HepG2 (cell line): ENCODE measurements around the gene ETFA. TPM values are rescaled to one million over a fixed set of nuclear protein-coding genes. Genes with fewer than 3 reads are reported as not detected.

Experiments
- ATAC-seq: fragments of 200-7000 bp; cut with Tn5 transposase; 3 replicates; pipeline ENCODE4 v1.9.1; 2020; ENCODE audit warnings: mild to moderate bottlenecking, moderate library complexity
- BruUV-seq: library from RNA; stranded (reverse); fragments of 400-500 nt; replicated peaks from 2 replicates; lab custom pipeline; 2021; lab: Mats Ljungman, UMichigan
- CTCF ChIA-PET: fragments of 300-600 bp; formaldehyde crosslinking; extraction: SDS; loops from one replicate; lab custom pipeline; 2021; ENCODE audit warnings: low total read pairs, inconsistent platforms, low intra/inter-chr PET ratio; lab: Yijun Ruan, JAX
- POLR2A ChIA-PET: fragments of 350-600 bp; sonication (Branson Sonifier 250); formaldehyde crosslinking; loops from one replicate; lab custom pipeline; 2020; ENCODE audit warnings: antibody characterized with exemption, inconsistent platforms; lab: Yijun Ruan, JAX
- DNase-seq: peaks from one replicate; pipeline ENCODE4 v3.0.0-alpha.2; 2015; ENCODE audit warnings: low spot score
- FAIRE-seq: peaks from 3 replicates; lab custom pipeline; 2011; peaks lifted over from hg19 to GRCh38; lab: Jason Lieb, UNC
- H2AFZ ChIP-seq: one replicate; pipeline ENCODE4 v1.6.1; 2011; ENCODE audit warnings: low read length, inconsistent platforms
- H3K27ac ChIP-seq: fragments of 300-600 bp; 3 replicates; pipeline ENCODE4 v1.8.0; 2011; ENCODE audit warnings: mixed run types, mild to moderate bottlenecking, mixed read lengths, low read length, inconsistent platforms; ENCODE audit not compliant: insufficient read depth; ENCODE audit errors: extremely low read length
- H3K27me3 ChIP-seq, 2 experiments: fragments of 200-600 bp in 1 of 2; 2 replicates in 1 of 2; 3 replicates in 1 of 2; pipeline versions ENCODE4 v1.6.0 to v1.8.0; 2011; ENCODE audit warnings: low read length in 2 of 2, mild to moderate bottlenecking in 2 of 2, moderate library complexity in 2 of 2, inconsistent platforms in 1 of 2; ENCODE audit not compliant: insufficient read depth in 2 of 2, control insufficient read depth in 1 of 2
- H3K36me3 ChIP-seq, 2 experiments: fragments of 200-600 bp in 1 of 2; replicated peaks in 1 of 2; 2 replicates in 1 of 2; 3 replicates in 1 of 2; pipeline versions ENCODE4 v1.5.1 to v1.8.0; 2011; ENCODE audit warnings: low read length in 2 of 2, inconsistent platforms in 1 of 2; ENCODE audit not compliant: insufficient read depth in 2 of 2, control insufficient read depth in 1 of 2
- H3K4me1 ChIP-seq: 2 replicates; pipeline ENCODE4 v1.5.1; 2012; ENCODE audit warnings: low read length, inconsistent platforms; ENCODE audit not compliant: insufficient read depth
- H3K4me2 ChIP-seq: 2 replicates; pipeline ENCODE4 v1.6.0; 2011; ENCODE audit warnings: low read depth, low read length, inconsistent platforms
- H3K4me3 ChIP-seq, 3 experiments: fragments of 200-600 bp in 1 of 3; sonication (generic), shearing (Covaris generic) in 1 of 3; replicated peaks in 1 of 3; 2 replicates each; pipeline ENCODE4 v1.5.1; 2011 to 2016; ENCODE audit warnings: low read length in 3 of 3, inconsistent platforms in 2 of 3, low read depth in 2 of 3, mild to moderate bottlenecking in 2 of 3, control low read depth in 1 of 3, mixed read lengths in 1 of 3; ENCODE audit not compliant: insufficient read depth in 1 of 3
- H3K79me2 ChIP-seq: one replicate; pipeline ENCODE4 v1.6.1; 2011; ENCODE audit warnings: low read length, inconsistent platforms; ENCODE audit not compliant: insufficient read depth
- H3K9ac ChIP-seq: 2 replicates; pipeline ENCODE4 v1.6.0; 2011; ENCODE audit warnings: mild to moderate bottlenecking, low read depth, low read length, inconsistent platforms; ENCODE audit not compliant: insufficient read depth
- H3K9me3 ChIP-seq: 2 replicates; pipeline ENCODE4 v1.5.1; 2012; ENCODE audit warnings: mild to moderate bottlenecking, low read length
- H4K20me1 ChIP-seq: 2 replicates; pipeline ENCODE4 v1.6.0; 2011; ENCODE audit warnings: inconsistent platforms, mild to moderate bottlenecking, low read length, moderate library complexity; ENCODE audit not compliant: insufficient read depth
- CEBPB ChIP-seq: IDR thresholded peaks from 2 replicates; pipeline ENCODE4 v1.6.1; 2011; ENCODE audit warnings: low read depth, low read length, improper control_type of control experiment, borderline replicate concordance
- ETV5 ChIP-seq: IDR thresholded peaks from 2 replicates; pipeline ENCODE4 v1.6.1; 2018; ENCODE audit warnings: missing biosample characterization, missing genetic modification reagents, inconsistent platforms, borderline replicate concordance
- FIP1L1 ChIP-seq: fragments of 200-400 bp; formaldehyde crosslinking; IDR thresholded peaks from 2 replicates; pipeline ENCODE4 v1.6.1; 2018; ENCODE audit warnings: low read depth, mild to moderate bottlenecking, low read length, moderate library complexity, borderline replicate concordance; ENCODE audit not compliant: insufficient read depth
- JDP2 ChIP-seq: sonication (generic); formaldehyde crosslinking; IDR thresholded peaks from 2 replicates; pipeline ENCODE4 v1.8.1; 2022; ENCODE audit warnings: missing genetic modification reagents, borderline replicate concordance
- NFYC ChIP-seq: IDR thresholded peaks from 2 replicates; pipeline ENCODE4 v1.6.1; 2016; ENCODE audit warnings: missing genetic modification reagents, missing compliant biosample characterization
- SSRP1 ChIP-seq: IDR thresholded peaks from 2 replicates; pipeline ENCODE4 v1.6.1; 2016; ENCODE audit warnings: control low read depth
- TRIM24 ChIP-seq: sonication (generic); formaldehyde crosslinking; IDR thresholded peaks from 2 replicates; pipeline ENCODE4 v1.8.0; 2022; ENCODE audit warnings: mild to moderate bottlenecking, missing genetic modification reagents
- U2AF2 ChIP-seq: fragments of 200-400 bp; formaldehyde crosslinking; IDR thresholded peaks from 2 replicates; pipeline ENCODE4 v1.6.1; 2017; ENCODE audit warnings: low read depth, mild to moderate bottlenecking, low read length
- ZKSCAN1 ChIP-seq: fragments of 150-350 bp; IDR thresholded peaks from 2 replicates; pipeline ENCODE4 v1.6.1; 2014; ENCODE audit warnings: low read length
- ZNF776 ChIP-seq: sonication (generic); formaldehyde crosslinking; IDR thresholded peaks from 2 replicates; pipeline ENCODE4 v1.4.0; 2020; ENCODE audit warnings: mild to moderate bottlenecking, missing genetic modification reagents
- WGBS: methylation state at CpG from one replicate; pipeline ENCODE4 v1.1.6; 2017; ENCODE audit warnings: low lambda C conversion rate; 5-methylcytosine and 5-hydroxymethylcytosine counted together
- in situ Hi-C: cut with HindIII; loops from 2 replicates; pipeline ENCODE4 v1.10.0; 2017; ENCODE audit warnings: low pct_unique_long_range_greater_than_20kb; ENCODE audit not compliant: extremely low pct_ligation_motif_present
- intact Hi-C: fragments of 100-400 bp; cut with micrococcal nuclease; formaldehyde crosslinking; loops from one replicate; pipeline ENCODE4 v1.10.0; 2022; ENCODE audit not compliant: unreplicated experiment
- polyA plus RNA-seq, 8 experiments: library from polyadenylated mRNA; depleted of rRNA in 3 of 8; stranded (reverse) in 7 of 8; unstranded in 1 of 8; fragments of >200 nt; fragmentation: Illumina TruSeq in 4 of 8; extraction: Trizol in 4 of 8; gene quantifications; 2 replicates each; pipeline versions ENCODE4 v1.2.1 to v1.2.3, GENCODE V29; 2011 to 2016; ENCODE audit warnings: low read depth in 4 of 8, missing spikeins in 1 of 8, mixed read lengths in 1 of 8; ENCODE audit not compliant: insufficient read depth in 1 of 8
- total RNA-seq, 5 experiments: library from RNA; depleted of rRNA; stranded (reverse); fragments of >200 nt; fragmentation: Illumina TruSeq; extraction: Trizol; gene quantifications; 2 replicates each; pipeline ENCODE4 v1.2.3, GENCODE V29; 2016; ENCODE audit warnings: low read depth in 1 of 5
- TF ChIP-seq, protein P1 (sequence below): sonication (generic); formaldehyde crosslinking; IDR thresholded peaks from 2 replicates; pipeline ENCODE4 v1.8.1; 2023; ENCODE audit warnings: mild to moderate bottlenecking, inconsistent platforms, moderate library complexity, missing genetic modification reagents, borderline replicate concordance
- TF ChIP-seq, protein P2 (sequence below): sonication (generic); formaldehyde crosslinking; IDR thresholded peaks from 2 replicates; pipeline ENCODE4 v1.9.0; 2021; ENCODE audit warnings: missing genetic modification reagents, borderline replicate concordance
- TF ChIP-seq, protein P3 (sequence below), 2 experiments: fragments of 450-650 bp in 1 of 2; sonication (generic) in 1 of 2; formaldehyde crosslinking; IDR thresholded peaks; 2 replicates each; pipeline versions ENCODE4 v1.5.0 to v1.8.0; 2020 to 2022; ENCODE audit warnings: mild to moderate bottlenecking in 1 of 2, missing genetic modification reagents in 1 of 2

Gene ETFA
- total and polyA plus RNA-seq, 2 of the 13 experiments (the other 11 are each of a cell fraction or from before 2014, with no cell fraction given) = 291 to 396 TPM

DNA sequence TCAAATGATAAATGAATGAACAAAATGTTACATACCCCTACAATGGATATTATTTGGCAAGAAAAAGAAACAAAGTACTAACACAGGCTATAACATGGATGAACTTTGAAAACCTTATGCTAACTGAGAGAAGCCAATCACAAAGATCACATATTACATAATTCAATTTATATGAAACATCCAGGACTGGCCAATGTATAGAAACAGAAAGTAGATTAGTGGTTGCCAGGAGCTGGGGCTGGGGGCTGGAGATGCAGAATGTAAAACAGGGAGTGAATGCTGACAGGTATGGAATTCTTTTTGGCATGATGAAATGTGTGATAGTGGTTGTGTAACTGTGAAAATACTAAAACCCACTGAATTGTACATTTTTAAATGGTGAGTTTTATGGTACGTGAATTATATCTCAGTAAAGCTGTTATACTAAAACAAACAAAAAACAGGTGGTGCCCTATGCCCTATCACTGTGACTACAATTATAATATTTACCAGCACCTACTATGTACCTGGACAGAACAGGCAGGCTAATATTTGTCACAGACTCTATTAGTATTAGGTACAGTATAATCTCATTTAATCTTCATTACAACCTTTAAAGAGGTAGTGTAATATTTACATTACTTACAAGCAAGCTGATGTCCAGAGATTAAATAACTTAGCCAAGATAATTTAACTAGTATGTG, 90.0 kb downstream of the ETFA start:
- H3K79me2 ChIP-seq = no peaks in the 10 kb centered on the region
- peaks cover 10 to 54% of the 10 kb centered on the region in 2 experiments for H3K36me3 ChIP-seq
- ATAC-seq = no peak

DNA sequence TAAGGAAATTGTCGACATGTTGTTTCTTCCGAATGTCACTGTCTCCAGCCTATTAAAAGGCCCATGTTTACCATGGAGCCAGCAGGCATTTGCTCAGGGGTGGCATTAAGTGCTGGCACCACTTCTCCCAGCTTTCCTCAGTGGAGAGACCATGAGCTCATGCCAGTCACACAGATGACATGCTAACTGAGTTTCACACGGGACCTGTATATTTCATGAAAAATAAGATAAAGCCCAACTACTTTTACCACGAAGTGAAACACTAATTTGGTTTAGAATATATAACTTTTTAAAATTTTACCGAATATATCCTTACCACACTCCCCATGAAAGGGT, 93.4 kb downstream of the ETFA start:
- H3K79me2 ChIP-seq = no peaks in the 10 kb centered on the region
- H2AFZ ChIP-seq = no peak overlapping the region
- ChIA-PET CTCF (no interaction called here), POLR2A (interaction anchor here (1.4 to 1.7 kb wide), 2 partner anchors 11 to 93 kb away, joined by 3 read pairs; partner anchors contain the start of gene ETFA)
- ATAC-seq (no peak), FAIRE-seq (no peak), DNase-seq (no peak)
- H3K4me2 ChIP-seq = no peak overlapping the region
- no peak overlapping the region for H3K27ac ChIP-seq
- BruUV-seq = no TSS peak
- H3K9ac ChIP-seq = no peak overlapping the region
- H3K27me3 ChIP-seq = no peaks in the 10 kb centered on the region
- H3K9me3 ChIP-seq = no peaks in the 10 kb centered on the region
- in situ Hi-C loops = no loop called here
- H4K20me1 ChIP-seq = 0 out of 2 replicates have a peak, but pooled peaks cover 4% of the 10 kb centered on the region
- peaks cover 26 to 60% of the 10 kb centered on the region in 2 experiments for H3K36me3 ChIP-seq
- no peak overlapping the region for H3K4me3 ChIP-seq
- no peaks in the 10 kb centered on the region for H3K4me1 ChIP-seq
- TF ChIP-seq TRIM24 (CRISPR knock-in tag) (no peak), SSRP1 (no peak), FIP1L1 (no peak), U2AF2 (no peak), JDP2 (CRISPR knock-in tag) (no peak), ZNF776 (CRISPR knock-in tag) (no peak), NFYC (CRISPR knock-in tag) (no peak)
- TF ChIP-seq, protein P1, sequence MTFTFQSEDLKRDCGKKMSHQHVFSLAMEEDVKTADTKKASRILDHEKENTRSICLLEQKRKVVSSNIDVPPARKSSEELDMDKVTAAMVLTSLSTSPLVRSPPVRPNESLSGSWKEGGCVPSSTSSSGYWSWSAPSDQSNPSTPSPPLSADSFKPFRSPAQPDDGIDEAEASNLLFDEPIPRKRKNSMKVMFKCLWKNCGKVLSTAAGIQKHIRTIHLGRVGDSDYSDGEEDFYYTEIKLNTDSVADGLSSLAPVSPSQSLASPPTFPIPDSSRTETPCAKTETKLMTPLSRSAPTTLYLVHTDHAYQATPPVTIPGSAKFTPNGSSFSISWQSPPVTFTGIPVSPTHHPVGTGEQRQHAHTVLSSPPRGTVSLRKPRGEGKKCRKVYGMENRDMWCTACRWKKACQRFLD (CRISPR knock-in tag) = no peak
- TF ChIP-seq, protein P2, sequence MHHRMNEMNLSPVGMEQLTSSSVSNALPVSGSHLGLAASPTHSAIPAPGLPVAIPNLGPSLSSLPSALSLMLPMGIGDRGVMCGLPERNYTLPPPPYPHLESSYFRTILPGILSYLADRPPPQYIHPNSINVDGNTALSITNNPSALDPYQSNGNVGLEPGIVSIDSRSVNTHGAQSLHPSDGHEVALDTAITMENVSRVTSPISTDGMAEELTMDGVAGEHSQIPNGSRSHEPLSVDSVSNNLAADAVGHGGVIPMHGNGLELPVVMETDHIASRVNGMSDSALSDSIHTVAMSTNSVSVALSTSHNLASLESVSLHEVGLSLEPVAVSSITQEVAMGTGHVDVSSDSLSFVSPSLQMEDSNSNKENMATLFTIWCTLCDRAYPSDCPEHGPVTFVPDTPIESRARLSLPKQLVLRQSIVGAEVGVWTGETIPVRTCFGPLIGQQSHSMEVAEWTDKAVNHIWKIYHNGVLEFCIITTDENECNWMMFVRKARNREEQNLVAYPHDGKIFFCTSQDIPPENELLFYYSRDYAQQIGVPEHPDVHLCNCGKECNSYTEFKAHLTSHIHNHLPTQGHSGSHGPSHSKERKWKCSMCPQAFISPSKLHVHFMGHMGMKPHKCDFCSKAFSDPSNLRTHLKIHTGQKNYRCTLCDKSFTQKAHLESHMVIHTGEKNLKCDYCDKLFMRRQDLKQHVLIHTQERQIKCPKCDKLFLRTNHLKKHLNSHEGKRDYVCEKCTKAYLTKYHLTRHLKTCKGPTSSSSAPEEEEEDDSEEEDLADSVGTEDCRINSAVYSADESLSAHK (CRISPR knock-in tag) = no peak
- WGBS = 97% methylated on average over 5 of the region's 5 CpGs
- intact Hi-C loops = no loop called here

More for the DNA sequence above, 90.0 kb downstream of the ETFA start:
- FAIRE-seq = no peak
- BruUV-seq = no TSS peak
- Histone ChIP-seq H2AFZ (no peak overlapping the region), H3K27ac (no peak overlapping the region), H3K9ac (no peak overlapping the region)
- in situ Hi-C loops (no loop called here), intact Hi-C loops (no loop called here)
- WGBS = 88% methylated on average over 1 of the region's 1 CpG
- TF ChIP-seq ETV5 (CRISPR knock-in tag) (no peak), ZKSCAN1 (0 out of 2 replicates have a peak, but pooled peaks have one; percentile 27), CEBPB (peak; percentile 44; the same call in 1 of the 2 replicates)
- TF ChIP-seq, protein P3, sequence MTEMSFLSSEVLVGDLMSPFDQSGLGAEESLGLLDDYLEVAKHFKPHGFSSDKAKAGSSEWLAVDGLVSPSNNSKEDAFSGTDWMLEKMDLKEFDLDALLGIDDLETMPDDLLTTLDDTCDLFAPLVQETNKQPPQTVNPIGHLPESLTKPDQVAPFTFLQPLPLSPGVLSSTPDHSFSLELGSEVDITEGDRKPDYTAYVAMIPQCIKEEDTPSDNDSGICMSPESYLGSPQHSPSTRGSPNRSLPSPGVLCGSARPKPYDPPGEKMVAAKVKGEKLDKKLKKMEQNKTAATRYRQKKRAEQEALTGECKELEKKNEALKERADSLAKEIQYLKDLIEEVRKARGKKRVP (CRISPR knock-in tag; IDR thresholded peaks at IDR 0.05) = peak in 1 of 2 experiments; percentile 32; a peak in 1 of 4 replicates
- TF ChIP-seq, all 625 proteins: peak for 3
- no peak for DNase-seq
- CTCF ChIA-PET = no interaction called here
- Histone ChIP-seq H3K4me1 (no peaks in the 10 kb centered on the region), H3K9me3 (no peaks in the 10 kb centered on the region), H3K27me3 (no peaks in the 10 kb centered on the region), H3K4me3 (no peak overlapping the region), H3K4me2 (no peak overlapping the region), H4K20me1 (0 out of 2 replicates have a peak, but pooled peaks cover 4% of the 10 kb centered on the region)
- POLR2A ChIA-PET = no interaction called here
